Tibial nerve (tissue), 4 donors: ENCODE data around the gene MYPN.

Experiments used
- EP300 ChIP-seq, 2 donors: sonication (generic); formaldehyde crosslinking; IDR thresholded peaks; one replicate each; pipeline ENCODE4 v1.6.1; 2017; ENCODE audit warnings: antibody characterized with exemption in 2 of 2, mild to moderate bottlenecking in 1 of 2
- POLR2A ChIP-seq, 2 donors: fragments of 450-650 bp; IDR thresholded peaks; one replicate each; pipeline ENCODE4 v1.6.1; 2017; ENCODE audit warnings: antibody characterized with exemption in 2 of 2, mild to moderate bottlenecking in 2 of 2, moderate library complexity in 2 of 2
- TF ChIP-seq, protein P1 (sequence below), 5 experiments: fragments of 200-600 bp in 3 of 5; fragments of 450-650 bp in 2 of 5; sonication (generic) in 3 of 5; IDR thresholded peaks; one replicate each; pipeline ENCODE4 v1.5.1; 2016 to 2019; ENCODE audit warnings: antibody characterized with exemption in 5 of 5, mild to moderate bottlenecking in 3 of 5, moderate library complexity in 2 of 5

DNA sequence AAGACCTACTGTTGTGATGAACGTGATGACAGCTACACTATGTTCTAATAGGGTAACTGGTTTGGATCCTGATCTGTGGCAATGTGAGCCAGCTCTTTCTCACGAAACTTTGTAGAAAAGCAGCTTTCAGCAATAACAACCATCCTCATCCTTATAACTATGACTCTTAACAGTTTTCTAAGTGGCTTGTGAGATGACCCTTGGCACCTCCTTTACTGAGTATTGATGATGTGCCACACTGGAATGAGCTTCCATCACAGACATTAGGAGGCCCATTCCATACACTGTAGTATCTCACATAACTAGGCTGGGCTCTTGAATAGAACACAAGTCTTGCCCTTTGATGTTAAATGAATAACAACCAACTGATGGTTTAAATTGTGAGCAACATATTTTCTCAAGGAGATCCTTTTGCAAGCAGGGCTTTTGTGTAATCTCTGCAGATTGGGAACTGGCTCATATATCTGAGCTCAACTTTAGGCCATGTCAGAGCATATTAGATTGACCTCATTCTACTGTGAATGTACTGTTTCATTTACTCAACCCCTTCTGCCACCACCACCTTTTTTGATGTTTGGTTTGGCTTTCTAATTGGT lies 46.4 kb downstream of the MYPN start:
- TF ChIP-seq, protein P1, sequence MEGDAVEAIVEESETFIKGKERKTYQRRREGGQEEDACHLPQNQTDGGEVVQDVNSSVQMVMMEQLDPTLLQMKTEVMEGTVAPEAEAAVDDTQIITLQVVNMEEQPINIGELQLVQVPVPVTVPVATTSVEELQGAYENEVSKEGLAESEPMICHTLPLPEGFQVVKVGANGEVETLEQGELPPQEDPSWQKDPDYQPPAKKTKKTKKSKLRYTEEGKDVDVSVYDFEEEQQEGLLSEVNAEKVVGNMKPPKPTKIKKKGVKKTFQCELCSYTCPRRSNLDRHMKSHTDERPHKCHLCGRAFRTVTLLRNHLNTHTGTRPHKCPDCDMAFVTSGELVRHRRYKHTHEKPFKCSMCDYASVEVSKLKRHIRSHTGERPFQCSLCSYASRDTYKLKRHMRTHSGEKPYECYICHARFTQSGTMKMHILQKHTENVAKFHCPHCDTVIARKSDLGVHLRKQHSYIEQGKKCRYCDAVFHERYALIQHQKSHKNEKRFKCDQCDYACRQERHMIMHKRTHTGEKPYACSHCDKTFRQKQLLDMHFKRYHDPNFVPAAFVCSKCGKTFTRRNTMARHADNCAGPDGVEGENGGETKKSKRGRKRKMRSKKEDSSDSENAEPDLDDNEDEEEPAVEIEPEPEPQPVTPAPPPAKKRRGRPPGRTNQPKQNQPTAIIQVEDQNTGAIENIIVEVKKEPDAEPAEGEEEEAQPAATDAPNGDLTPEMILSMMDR (IDR thresholded peaks at IDR 0.05), result no peak
- TF ChIP-seq EP300 (IDR thresholded peaks at IDR 0.05) (no peak), POLR2A (IDR thresholded peaks at IDR 0.05) (no peak)
